ENCODE measurements around the gene EPAS1.

The EPAS1 gene

DNA sequence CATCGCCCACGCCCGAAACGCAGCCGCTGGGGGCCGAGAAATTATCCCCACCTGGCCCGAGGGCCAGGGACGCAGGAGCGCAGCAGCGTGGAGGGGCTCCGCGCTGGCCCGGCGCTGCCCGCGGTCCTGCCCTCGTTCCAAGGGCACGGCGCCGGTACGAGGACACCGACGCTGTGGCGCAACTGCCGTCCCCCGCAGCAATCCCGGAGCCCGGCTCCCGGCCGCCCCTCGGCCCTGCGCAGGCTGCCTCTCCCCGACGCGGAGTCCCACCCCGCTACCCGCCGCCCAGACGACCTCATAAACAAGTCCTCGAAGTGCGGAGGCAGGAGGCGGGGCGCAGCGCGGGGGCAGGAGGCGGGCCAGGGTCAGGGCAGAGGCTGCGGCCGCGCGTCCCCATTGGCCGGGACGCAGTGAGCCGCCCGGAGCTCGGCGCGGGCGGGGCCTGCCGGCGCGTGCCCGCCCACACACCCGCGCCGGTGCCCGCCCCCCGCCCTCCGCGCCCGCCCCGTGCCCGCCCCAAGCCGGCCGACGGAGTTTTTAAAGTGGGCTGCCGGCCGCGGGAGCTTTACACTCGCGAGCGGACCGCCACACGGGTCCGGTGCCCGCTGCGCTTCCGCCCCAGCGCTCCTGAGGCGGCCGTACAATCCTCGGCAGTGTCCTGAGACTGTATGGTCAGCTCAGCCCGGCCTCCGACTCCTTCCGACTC is at the start of gene EPAS1:
EPAS1 (plus strand) TSS at position 568 of the 706 bp plus-strand sequence. CDS start 505 bp downstream, outside the sequence.
- peak within 1 kb of the TSS; percentile 62 for H3K9ac ChIP-seq (ENCODE audit: insufficient read length, low read depth)
- peaks cover 68% of the 10 kb centered on the region for H3K27me3 ChIP-seq (ENCODE audit: insufficient read depth, insufficient read length)
- no peaks in the 10 kb centered on the region for H3K36me3 ChIP-seq (ENCODE audit: insufficient read depth, insufficient read length, low read length)
- H3K9me3 ChIP-seq (ENCODE audit: insufficient read depth, low read length), result no peaks in the 10 kb centered on the region
- H3K4me3 ChIP-seq (ENCODE audit: insufficient read length, low read depth), result peak within 1 kb of the TSS; percentile 50
- TF ChIP-seq SUZ12 (IDR thresholded peaks at IDR 0.05; ENCODE audit: extremely low read depth, insufficient read depth, insufficient read length), result no peak
- no peak for TF ChIP-seq YY1 (IDR thresholded peaks at IDR 0.05; ENCODE audit: insufficient read depth, insufficient read length)
- TF ChIP-seq ZNF274 (IDR thresholded peaks at IDR 0.05; ENCODE audit: low read depth, low read length), result no peak
- no peak for DNase-seq (ENCODE audit: low read depth, low spot score)
- H3K4me1 ChIP-seq (ENCODE audit: insufficient read depth, insufficient read length), result peaks cover 6% of the 10 kb centered on the region

DNA sequence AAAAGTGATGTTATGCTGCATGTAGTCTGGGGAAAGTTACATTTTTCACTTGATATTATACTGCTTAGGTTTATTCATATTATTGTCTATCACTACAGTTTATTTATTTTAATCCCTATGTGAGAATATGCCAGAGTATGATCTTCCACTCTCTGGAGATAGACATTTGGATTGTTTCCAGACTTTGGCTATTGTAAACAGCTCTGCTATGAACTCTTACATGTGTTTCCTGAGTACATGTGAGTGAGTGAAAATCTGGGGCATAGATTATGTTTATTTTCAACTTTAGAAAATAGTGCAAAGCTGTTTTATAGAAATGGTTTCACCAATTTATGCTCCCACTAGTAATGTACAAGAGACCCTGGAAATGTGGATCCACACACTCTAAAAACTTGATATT is 49.0 kb upstream of the EPAS1 start:
- Histone ChIP-seq H3K9me3 (ENCODE audit: insufficient read depth, low read length) (no peaks in the 10 kb centered on the region), H3K27me3 (ENCODE audit: insufficient read depth, insufficient read length) (no peaks in the 10 kb centered on the region), H3K9ac (ENCODE audit: insufficient read length, low read depth) (no peak overlapping the region), H3K36me3 (ENCODE audit: insufficient read depth, insufficient read length, low read length) (no peaks in the 10 kb centered on the region), H3K4me1 (ENCODE audit: insufficient read depth, insufficient read length) (no peaks in the 10 kb centered on the region), H3K4me3 (ENCODE audit: insufficient read length, low read depth) (no peak overlapping the region)
- TF ChIP-seq YY1 (IDR thresholded peaks at IDR 0.05; ENCODE audit: insufficient read depth, insufficient read length) (no peak), SUZ12 (IDR thresholded peaks at IDR 0.05; ENCODE audit: extremely low read depth, insufficient read depth, insufficient read length) (no peak), ZNF274 (IDR thresholded peaks at IDR 0.05; ENCODE audit: low read depth, low read length) (no peak)
- DNase-seq (ENCODE audit: low read depth, low spot score), result no peak

DNA sequence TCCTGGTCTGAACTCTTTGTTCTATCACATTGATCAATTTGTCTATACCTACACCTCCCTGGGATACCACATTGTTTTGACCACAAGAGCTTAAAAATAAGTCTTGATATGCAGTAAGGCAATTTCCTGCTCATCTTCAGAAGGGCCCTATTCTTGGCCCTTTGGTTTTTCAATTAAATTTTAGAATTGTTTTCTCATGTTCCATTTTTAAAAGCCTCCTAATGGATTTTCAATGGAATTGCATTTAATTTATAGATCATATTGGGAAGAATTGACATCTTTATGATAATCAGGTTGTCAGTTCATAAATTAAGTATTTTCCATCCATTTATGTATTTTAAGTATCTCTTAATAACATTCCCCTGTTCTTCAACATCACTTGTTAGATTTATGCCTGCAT is 47.6 kb upstream of the EPAS1 start:
- Histone ChIP-seq H3K4me3 (ENCODE audit: insufficient read length, low read depth) (no peak overlapping the region), H3K9me3 (ENCODE audit: insufficient read depth, low read length) (no peaks in the 10 kb centered on the region), H3K27me3 (ENCODE audit: insufficient read depth, insufficient read length) (no peaks in the 10 kb centered on the region), H3K9ac (ENCODE audit: insufficient read length, low read depth) (no peak overlapping the region), H3K4me1 (ENCODE audit: insufficient read depth, insufficient read length) (no peaks in the 10 kb centered on the region), H3K36me3 (ENCODE audit: insufficient read depth, insufficient read length, low read length) (no peaks in the 10 kb centered on the region)
- no peak for DNase-seq (ENCODE audit: low read depth, low spot score)
- no peak for TF ChIP-seq SUZ12 (IDR thresholded peaks at IDR 0.05; ENCODE audit: extremely low read depth, insufficient read depth, insufficient read length)
- no peak for TF ChIP-seq ZNF274 (IDR thresholded peaks at IDR 0.05; ENCODE audit: low read depth, low read length)
- no peak for TF ChIP-seq YY1 (IDR thresholded peaks at IDR 0.05; ENCODE audit: insufficient read depth, insufficient read length)

DNA sequence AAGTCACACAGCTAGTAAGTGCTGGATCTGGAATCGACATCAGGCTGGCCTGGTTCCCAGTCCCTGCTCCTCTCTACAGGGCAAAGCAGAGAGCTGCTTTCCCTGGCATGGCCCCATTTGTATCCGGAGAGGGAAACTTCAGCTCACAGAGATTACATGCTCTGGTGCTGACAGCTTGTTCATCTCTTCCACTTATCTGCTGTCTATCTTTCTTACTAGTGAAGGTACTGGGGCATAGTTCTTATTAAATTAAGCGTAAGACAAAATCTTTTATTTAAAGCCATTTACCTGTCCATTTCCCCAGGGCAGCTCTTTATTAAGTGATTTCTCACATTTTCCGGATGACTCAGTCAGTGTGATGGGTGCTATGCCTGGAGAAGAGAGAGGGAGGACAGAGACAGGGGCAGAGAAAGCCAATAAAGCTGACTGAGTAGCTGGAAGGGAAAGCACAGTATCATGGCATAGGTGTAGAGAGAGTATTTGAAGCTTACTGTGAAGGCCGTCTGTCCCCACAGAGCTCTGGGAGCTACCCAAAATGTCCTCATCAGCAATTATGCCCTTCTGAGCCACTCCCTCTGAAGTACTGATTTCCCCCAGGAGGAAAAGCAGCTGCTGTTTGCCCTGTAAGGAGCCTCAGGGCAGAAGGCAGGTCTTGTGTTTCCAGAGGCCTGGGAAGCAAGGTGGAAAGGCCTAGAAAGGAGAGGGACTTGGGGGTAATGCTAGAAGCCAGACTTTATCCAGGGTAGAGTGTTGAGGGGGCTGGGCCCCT is 44.1 kb upstream of the EPAS1 start:
- Histone ChIP-seq H3K4me3 (ENCODE audit: insufficient read length, low read depth) (no peak overlapping the region), H3K27me3 (ENCODE audit: insufficient read depth, insufficient read length) (no peaks in the 10 kb centered on the region), H3K9me3 (ENCODE audit: insufficient read depth, low read length) (no peaks in the 10 kb centered on the region), H3K36me3 (ENCODE audit: insufficient read depth, insufficient read length, low read length) (no peaks in the 10 kb centered on the region), H3K4me1 (ENCODE audit: insufficient read depth, insufficient read length) (no peaks in the 10 kb centered on the region), H3K9ac (ENCODE audit: insufficient read length, low read depth) (no peak overlapping the region)
- TF ChIP-seq SUZ12 (IDR thresholded peaks at IDR 0.05; ENCODE audit: extremely low read depth, insufficient read depth, insufficient read length), result no peak
- no peak for TF ChIP-seq ZNF274 (IDR thresholded peaks at IDR 0.05; ENCODE audit: low read depth, low read length)
- TF ChIP-seq YY1 (IDR thresholded peaks at IDR 0.05; ENCODE audit: insufficient read depth, insufficient read length), result no peak
- no peak for DNase-seq (ENCODE audit: low read depth, low spot score)

DNA sequence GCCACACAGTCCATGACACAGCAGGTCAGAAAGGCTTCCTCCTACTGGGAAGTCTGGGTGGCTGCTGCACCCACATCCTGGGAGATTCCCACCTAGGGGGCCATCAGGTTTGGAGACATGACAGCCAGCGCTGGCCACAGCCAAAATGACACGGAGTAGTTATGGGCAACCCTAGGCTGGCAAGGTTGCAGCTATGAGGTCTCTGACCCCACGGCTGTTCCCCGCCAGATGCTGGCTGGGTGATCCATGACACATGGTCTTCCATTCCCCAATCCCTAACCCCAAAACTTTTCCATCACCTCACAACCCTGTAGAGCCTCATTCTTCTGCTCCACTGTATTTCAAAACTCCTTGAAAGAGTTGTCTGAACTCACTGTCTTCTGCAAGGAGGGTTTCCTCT is 42.7 kb upstream of the EPAS1 start:
- Histone ChIP-seq H3K9me3 (ENCODE audit: insufficient read depth, low read length) (no peaks in the 10 kb centered on the region), H3K36me3 (ENCODE audit: insufficient read depth, insufficient read length, low read length) (no peaks in the 10 kb centered on the region), H3K4me3 (ENCODE audit: insufficient read length, low read depth) (no peak overlapping the region), H3K27me3 (ENCODE audit: insufficient read depth, insufficient read length) (no peaks in the 10 kb centered on the region), H3K9ac (ENCODE audit: insufficient read length, low read depth) (no peak overlapping the region), H3K4me1 (ENCODE audit: insufficient read depth, insufficient read length) (no peaks in the 10 kb centered on the region)
- no peak for DNase-seq (ENCODE audit: low read depth, low spot score)
- no peak for TF ChIP-seq YY1 (IDR thresholded peaks at IDR 0.05; ENCODE audit: insufficient read depth, insufficient read length)
- no peak for TF ChIP-seq ZNF274 (IDR thresholded peaks at IDR 0.05; ENCODE audit: low read depth, low read length)
- TF ChIP-seq SUZ12 (IDR thresholded peaks at IDR 0.05; ENCODE audit: extremely low read depth, insufficient read depth, insufficient read length), result no peak

DNA sequence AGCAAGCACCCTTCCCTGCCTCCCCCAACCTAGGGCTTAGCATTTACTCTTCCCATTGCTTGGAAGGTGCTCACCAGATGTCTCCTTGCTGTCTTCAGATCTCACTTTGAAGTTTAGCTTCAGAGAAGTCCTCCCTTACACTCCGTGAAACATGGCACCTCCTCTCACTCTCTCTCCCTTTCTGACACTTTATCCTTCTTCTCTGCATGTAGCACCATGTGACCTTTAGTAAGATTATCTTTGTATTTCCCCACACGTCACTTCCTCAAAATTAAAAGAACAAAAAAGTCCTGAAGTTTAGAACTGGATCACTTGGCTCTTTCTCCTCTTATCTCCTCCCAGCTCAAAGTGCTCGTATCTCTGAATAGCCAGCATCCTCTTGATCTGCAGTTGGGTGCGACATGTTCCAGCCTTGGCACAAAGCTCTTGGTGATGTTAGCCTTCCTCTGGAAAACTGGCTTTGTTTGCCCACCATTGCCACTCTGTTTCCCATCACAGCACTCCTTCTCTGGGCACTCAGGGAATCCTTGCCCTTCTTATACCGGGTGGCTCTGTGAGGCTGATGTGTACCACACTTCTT is 40.6 kb upstream of the EPAS1 start:
- no peak overlapping the region for H3K4me3 ChIP-seq (ENCODE audit: insufficient read length, low read depth)
- H3K9me3 ChIP-seq (ENCODE audit: insufficient read depth, low read length), result no peaks in the 10 kb centered on the region
- DNase-seq (ENCODE audit: low read depth, low spot score), result no peak
- no peaks in the 10 kb centered on the region for H3K27me3 ChIP-seq (ENCODE audit: insufficient read depth, insufficient read length)
- H3K9ac ChIP-seq (ENCODE audit: insufficient read length, low read depth), result no peak overlapping the region
- TF ChIP-seq YY1 (IDR thresholded peaks at IDR 0.05; ENCODE audit: insufficient read depth, insufficient read length), result no peak
- TF ChIP-seq ZNF274 (IDR thresholded peaks at IDR 0.05; ENCODE audit: low read depth, low read length), result no peak
- no peak for TF ChIP-seq SUZ12 (IDR thresholded peaks at IDR 0.05; ENCODE audit: extremely low read depth, insufficient read depth, insufficient read length)
- H3K36me3 ChIP-seq (ENCODE audit: insufficient read depth, insufficient read length, low read length), result no peaks in the 10 kb centered on the region
- no peaks in the 10 kb centered on the region for H3K4me1 ChIP-seq (ENCODE audit: insufficient read depth, insufficient read length)

DNA sequence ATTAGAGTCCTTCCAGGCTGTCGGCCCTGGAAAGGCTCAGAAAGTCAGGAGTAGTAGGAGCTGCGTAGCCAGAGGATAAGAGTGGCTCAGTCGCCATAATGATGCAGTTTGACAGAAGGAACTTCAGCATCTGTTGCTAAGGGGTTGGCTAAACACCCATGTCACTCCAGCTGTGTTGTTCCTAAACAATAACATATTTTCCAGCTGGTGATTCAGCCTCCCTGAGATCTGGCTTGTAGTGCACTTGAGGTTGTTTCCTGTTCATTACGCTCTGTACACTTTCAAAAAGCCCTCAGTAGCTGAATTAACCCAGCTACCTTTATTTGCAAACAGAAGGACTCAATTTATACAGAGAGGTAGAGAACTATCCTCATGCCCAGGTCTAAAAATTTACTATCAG is 39.7 kb upstream of the EPAS1 start:
- no peak for DNase-seq (ENCODE audit: low read depth, low spot score)
- no peak for TF ChIP-seq SUZ12 (IDR thresholded peaks at IDR 0.05; ENCODE audit: extremely low read depth, insufficient read depth, insufficient read length)
- TF ChIP-seq YY1 (IDR thresholded peaks at IDR 0.05; ENCODE audit: insufficient read depth, insufficient read length), result no peak
- no peak for TF ChIP-seq ZNF274 (IDR thresholded peaks at IDR 0.05; ENCODE audit: low read depth, low read length)
- Histone ChIP-seq H3K9me3 (ENCODE audit: insufficient read depth, low read length) (no peaks in the 10 kb centered on the region), H3K4me3 (ENCODE audit: insufficient read length, low read depth) (no peak overlapping the region), H3K4me1 (ENCODE audit: insufficient read depth, insufficient read length) (no peaks in the 10 kb centered on the region), H3K27me3 (ENCODE audit: insufficient read depth, insufficient read length) (no peaks in the 10 kb centered on the region), H3K36me3 (ENCODE audit: insufficient read depth, insufficient read length, low read length) (no peaks in the 10 kb centered on the region), H3K9ac (ENCODE audit: insufficient read length, low read depth) (no peak overlapping the region)
